Stimulated activated CD4-positive, alpha-beta T cell treated with anti-CD3 and anti-CD28 coated beads, Interleukin-2, amount 100 ng/mL, for 4 hours (primary cell): ENCODE results near the gene TMEFF2.
"Not testable (repeated sequence)": the region's sequence is repeated elsewhere in the genome, so short reads cannot be mapped to it uniquely, and the experiment has no call there.

Experiments used
- DNase-seq: peaks from one replicate; pipeline ENCODE4 v3.0.0-alpha.2; 2020; ENCODE audit warnings: low read depth

The TMEFF2 gene

GRCh38 chr2:192128655-192129054, 66.1 kb downstream of the TMEFF2 start:
- DNase-seq: no peak

GRCh38 chr2:192127434-192127833, 67.3 kb downstream of the TMEFF2 start:
- no peak for DNase-seq

GRCh38 chr2:192126912-192127311, 67.8 kb downstream of the TMEFF2 start:
- DNase-seq: no peak

GRCh38 chr2:192126426-192126825, 68.3 kb downstream of the TMEFF2 start:
- no peak for DNase-seq

- DNase-seq: no peak
These were observed 70.2 kb downstream of the TMEFF2 start for GRCh38 chr2:192124571-192124970.

- no peak for DNase-seq
These were observed 70.9 kb downstream of the TMEFF2 start for GRCh38 chr2:192123847-192124246.

- no peak for DNase-seq
These were observed 71.8 kb downstream of the TMEFF2 start for GRCh38 chr2:192122946-192123345.

- no peak for DNase-seq
These were observed 72.6 kb downstream of the TMEFF2 start for GRCh38 chr2:192122141-192122540.

GRCh38 chr2:192119536-192119935, 75.2 kb downstream of the TMEFF2 start:
- DNase-seq: no peak

- DNase-seq: no peak
These were observed 77.0 kb downstream of the TMEFF2 start for GRCh38 chr2:192117705-192118104.

- not testable (repeated sequence) for DNase-seq
These were observed 83.2 kb downstream of the TMEFF2 start for GRCh38 chr2:192111536-192111935.

GRCh38 chr2:192099742-192100141, 95.0 kb downstream of the TMEFF2 start:
- no peak for DNase-seq

GRCh38 chr2:192098814-192099491, 95.8 kb downstream of the TMEFF2 start:
- DNase-seq: no peak

GRCh38 chr2:192091476-192091875, 103.3 kb downstream of the TMEFF2 start:
- DNase-seq: no peak

GRCh38 chr2:192090911-192091310, 103.8 kb downstream of the TMEFF2 start:
- no peak for DNase-seq

- no peak for DNase-seq
These were observed 107.3 kb downstream of the TMEFF2 start for GRCh38 chr2:192087398-192087958.

GRCh38 chr2:192082121-192082520, 112.6 kb downstream of the TMEFF2 start:
- DNase-seq: no peak

GRCh38 chr2:192080096-192080495, 114.6 kb downstream of the TMEFF2 start:
- DNase-seq: not testable (repeated sequence)

- DNase-seq: no peak
These were observed 120.9 kb downstream of the TMEFF2 start for GRCh38 chr2:192073878-192074277.

GRCh38 chr2:192072778-192073177, 122.0 kb downstream of the TMEFF2 start:
- no peak for DNase-seq

GRCh38 chr2:192072261-192072660, 122.5 kb downstream of the TMEFF2 start:
- no peak for DNase-seq

- DNase-seq: no peak
These were observed 124.6 kb downstream of the TMEFF2 start for GRCh38 chr2:192070099-192070498.

GRCh38 chr2:192069417-192069816, 125.3 kb downstream of the TMEFF2 start:
- DNase-seq: no peak

GRCh38 chr2:192068966-192069365, 125.8 kb downstream of the TMEFF2 start:
- no peak for DNase-seq
